AML-193 (cell line): ENCODE results near the gene COA3.

Experiments
- DNase-seq, 2 experiments: peaks; one replicate each; lab custom pipeline; 2025; lab: John Stamatoyannopoulos, UW

COA3 gene, protein sequence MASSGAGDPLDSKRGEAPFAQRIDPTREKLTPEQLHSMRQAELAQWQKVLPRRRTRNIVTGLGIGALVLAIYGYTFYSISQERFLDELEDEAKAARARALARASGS

DNA sequence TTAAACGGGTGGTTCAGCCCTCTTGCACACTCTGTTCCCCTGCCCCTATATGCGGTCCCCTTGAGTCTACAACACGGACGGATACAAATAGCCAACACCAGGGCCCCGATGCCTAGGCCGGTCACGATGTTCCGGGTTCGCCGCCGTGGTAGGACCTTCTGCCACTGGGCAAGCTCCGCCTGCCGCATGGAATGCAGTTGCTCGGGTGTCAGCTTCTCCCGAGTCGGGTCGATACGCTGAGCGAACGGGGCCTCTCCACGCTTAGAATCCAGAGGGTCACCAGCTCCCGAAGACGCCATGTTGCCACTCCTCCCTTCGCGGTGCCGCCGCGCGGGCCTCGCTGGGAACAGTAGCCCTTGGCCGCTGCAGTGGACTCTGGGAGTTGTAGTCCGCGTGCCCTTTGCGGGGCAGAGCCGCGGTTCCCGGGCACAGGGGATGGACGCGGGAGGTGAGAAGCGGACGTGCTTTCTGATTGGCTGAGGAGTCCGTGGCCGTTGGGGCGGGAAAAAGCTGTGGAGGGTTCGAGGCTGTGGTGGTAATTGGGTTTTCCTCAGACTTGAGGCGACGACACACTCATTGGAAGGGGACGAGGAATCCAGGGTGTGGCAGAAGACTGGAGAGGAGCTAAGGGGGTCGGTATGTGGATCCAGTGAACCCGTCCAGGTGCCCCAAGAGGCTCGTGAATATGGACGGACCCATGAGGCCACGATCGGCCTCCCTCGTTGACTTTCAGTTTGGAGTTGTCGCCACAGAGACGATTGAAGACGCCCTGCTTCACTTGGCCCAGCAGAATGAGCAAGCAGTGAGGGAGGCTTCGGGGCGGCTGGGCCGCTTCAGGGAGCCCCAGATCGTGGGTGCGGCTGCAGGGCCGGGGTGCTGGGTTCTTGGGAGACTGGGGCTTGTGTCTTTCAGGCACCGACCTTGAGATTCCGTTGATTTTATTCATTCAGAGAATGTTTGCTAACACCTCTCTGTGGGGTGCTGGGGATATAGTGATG, at the start of gene COA3, which contains the start of gene CNTD1:
TSS of gene COA3 (minus strand) at position 322 of the 998 bp plus-strand sequence. CDS start at position 299, 23 bp downstream.
TSS of gene CNTD1 (plus strand) at position 479 of the 998 bp plus-strand sequence. CDS start at position 686, 207 bp downstream.
- peak; percentile 83 to 87 for DNase-seq

DNA sequence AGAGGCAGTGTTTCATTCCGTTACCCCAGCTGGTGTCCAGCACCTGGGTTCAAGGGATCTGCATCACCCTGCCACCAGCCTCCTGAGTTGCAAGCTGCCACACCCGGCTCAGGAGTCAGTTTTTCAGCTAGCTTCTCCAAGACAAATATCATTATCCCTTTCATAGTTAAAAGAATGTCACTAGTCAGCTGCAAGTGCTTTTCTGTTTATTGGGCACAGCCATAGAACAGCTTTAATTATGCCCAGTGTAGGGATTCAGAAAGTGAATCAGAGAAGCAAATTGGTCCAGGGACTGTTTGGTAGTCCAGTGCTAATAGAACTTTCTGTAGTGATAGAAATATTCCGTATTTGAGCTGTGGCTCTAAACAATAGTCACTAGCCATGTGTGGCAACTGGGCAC, 49.6 kb upstream of the COA3 start:
- DNase-seq: no peak

- DNase-seq: no peak
These were observed 48.2 kb upstream of the COA3 start for GRCh38 chr17:42846594-42847280.

GRCh38 chr17:42845918-42846593, 47.6 kb upstream of the COA3 start:
- DNase-seq: no peak

GRCh38 chr17:42845556-42845917, 47.0 kb upstream of the COA3 start:
- DNase-seq: no peak

DNA sequence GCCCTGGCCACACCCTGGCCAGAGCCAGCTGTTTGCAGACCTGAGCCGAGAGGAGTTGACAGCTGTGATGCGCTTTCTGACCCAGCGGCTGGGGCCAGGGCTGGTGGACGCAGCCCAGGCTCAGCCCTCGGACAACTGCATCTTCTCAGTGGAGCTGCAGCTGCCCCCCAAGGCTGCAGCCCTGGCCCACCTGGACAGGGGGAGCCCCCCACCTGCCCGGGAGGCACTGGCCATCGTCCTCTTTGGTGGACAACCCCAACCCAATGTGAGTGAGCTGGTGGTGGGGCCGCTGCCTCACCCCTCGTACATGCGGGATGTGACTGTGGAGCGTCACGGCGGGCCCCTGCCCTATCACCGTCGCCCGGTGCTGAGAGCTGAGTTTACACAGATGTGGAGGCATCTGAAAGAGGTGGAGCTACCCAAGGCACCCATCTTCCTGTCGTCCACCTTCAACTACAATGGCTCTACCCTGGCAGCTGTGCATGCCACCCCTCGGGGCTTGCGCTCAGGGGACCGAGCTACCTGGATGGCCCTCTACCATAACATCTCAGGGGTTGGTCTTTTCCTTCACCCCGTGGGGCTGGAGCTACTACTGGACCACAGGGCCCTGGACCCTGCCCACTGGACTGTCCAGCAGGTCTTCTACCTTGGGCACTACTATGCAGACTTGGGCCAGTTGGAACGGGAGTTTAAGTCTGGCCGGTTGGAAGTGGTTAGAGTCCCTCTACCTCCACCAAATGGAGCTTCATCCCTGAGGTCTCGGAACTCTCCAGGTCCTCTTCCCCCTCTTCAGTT, 46.5 kb upstream of the COA3 start:
- DNase-seq: no peak

DNA sequence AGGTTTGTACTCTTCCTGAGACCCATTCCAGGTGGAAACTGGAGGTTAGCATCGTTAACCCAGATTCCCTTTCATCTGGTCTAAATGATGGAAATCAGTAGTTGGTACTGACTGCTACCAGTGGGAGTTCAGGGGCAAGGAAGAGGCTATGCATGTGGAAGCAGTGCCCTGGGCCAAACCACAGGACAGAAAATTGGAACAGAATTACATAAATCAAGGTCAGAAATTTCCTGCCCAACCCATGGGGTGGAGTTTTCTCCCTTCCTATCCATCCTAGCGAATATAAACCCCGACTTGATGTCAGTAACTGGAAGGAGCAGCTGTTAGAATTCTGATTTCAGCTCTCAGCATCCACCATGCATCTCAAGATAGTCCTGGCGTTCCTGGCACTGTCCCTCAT, 45.8 kb upstream of the COA3 start, which contains the start of gene AOC2:
TSS of gene AOC2 (plus strand) at position 310 of the 400 bp plus-strand sequence. CDS start at position 357, 47 bp downstream.
- no peak for DNase-seq

DNA sequence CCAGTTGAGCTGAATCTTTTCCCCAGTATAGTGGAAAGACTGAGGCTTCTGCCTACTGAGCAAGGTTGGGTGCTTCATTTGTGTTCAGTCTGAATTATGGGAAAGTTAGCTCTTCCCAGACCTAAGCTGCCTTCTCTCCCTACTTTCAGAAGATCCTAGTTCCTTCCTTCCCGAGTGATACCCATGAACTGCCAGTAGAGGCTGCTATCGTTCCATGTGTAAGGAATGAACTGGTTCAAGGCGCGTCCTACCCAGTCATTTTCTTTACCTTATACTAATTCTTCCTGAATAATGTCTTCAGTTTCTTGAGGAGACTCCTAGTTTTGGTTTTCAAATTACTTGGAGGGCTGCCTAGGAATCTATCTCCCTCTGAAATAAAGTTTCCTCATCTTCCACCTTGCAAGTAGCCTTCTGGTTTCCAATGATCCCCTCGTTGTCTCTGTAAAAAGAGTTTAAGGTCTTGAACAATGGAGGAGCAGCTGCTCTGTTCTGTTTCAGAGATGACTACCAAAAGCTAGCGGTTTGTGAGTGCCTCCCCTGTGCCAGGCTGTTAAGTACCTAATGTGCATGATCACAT, 44.9 kb upstream of the COA3 start:
- peak; percentile 49 to 73 for DNase-seq

GRCh38 chr17:42841975-42842685, 43.6 kb upstream of the COA3 start:
- no peak for DNase-seq

DNA sequence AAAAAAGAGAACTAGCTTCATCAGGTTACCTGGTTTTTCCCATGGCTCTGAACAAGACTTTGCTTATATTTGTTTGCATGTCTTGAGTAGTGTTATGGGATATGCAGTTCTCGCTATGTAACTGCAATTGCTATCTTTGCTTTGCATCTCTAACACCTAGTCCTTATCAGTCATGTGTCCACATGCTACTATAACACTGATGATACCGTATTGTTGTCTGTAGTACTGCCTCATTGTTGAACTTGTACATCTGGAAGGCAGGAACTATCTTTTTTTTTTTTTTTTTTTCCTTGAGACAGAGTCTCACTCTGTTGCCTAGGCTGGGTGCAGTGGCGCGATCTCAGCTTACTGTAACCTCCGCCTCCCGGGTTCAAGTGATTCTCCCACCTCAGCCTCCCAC, 37.2 kb upstream of the COA3 start:
- no peak for DNase-seq

GRCh38 chr17:42833767-42834422, 35.4 kb upstream of the COA3 start:
- DNase-seq: no peak

DNA sequence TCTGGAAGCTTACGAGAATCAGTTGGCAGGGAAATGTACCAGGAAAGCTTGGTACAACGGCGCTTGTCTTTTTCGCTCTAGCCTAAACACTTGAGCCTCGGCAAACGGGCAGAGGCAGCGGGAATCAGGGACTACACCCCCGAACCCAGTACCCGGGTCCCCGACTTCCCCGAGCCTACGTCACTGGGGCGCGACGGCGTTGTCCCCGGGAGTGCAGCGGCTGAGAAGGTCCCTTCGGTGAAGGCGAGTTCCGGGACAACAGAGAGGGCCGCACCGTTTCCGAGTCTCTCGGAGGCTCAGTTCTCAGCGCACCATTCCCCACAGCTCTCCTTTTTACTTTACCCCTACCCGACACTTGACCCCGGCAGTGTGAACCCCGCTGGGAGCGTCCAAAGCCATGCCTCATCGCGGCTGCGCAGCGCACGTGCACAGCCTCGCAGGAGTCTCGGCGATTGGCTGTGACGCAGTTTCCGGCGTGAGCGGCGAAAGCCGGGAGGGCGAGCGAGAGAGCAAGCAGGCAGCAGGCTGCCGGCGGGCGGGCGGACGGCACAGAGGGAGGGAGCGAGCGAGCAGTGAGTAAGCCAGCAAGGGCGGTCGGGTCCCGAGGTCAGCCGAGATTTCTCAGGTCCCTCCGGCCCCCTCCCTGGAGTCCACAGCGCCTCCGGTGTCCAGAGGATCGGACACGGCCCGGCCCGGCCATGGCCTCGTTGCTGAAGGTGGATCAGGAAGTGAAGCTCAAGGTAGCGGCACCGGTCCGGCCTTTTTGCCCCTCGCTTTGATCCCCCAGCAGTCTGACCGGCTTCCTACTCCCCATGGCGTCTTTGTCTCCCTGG, 34.6 kb upstream of the COA3 start, which contains the start of gene PSME3:
TSS of gene PSME3 (plus strand) at position 464 of the 833 bp plus-strand sequence. CDS start at position 699, 235 bp downstream.
- DNase-seq: peak; percentile 90 to 95

GRCh38 chr17:42832213-42832933, 33.9 kb upstream of the COA3 start:
- no peak for DNase-seq

DNA sequence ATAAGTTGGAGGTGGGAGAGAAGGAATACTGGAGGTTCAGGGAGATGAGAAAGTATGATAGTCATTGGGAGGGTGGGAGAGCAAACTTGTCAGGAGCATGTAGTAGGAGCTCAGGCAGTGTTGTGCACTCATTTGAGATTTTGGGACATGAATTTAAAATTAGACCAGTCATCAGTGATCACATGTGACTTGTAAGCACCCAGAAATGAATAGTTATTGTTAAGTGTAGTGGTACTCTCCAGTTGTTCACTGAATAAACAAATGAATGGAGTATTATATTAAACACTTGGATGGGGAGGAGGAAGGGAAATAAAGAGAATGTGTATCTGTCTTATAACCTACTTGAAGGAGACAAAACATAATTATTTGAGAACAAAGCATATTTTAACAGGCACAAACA, 32.5 kb upstream of the COA3 start:
- DNase-seq: no peak

- DNase-seq: no peak
These were observed 29.0 kb upstream of the COA3 start for GRCh38 chr17:42827472-42827871.

- no peak for DNase-seq
These were observed 22.7 kb upstream of the COA3 start for GRCh38 chr17:42821176-42821575.

DNA sequence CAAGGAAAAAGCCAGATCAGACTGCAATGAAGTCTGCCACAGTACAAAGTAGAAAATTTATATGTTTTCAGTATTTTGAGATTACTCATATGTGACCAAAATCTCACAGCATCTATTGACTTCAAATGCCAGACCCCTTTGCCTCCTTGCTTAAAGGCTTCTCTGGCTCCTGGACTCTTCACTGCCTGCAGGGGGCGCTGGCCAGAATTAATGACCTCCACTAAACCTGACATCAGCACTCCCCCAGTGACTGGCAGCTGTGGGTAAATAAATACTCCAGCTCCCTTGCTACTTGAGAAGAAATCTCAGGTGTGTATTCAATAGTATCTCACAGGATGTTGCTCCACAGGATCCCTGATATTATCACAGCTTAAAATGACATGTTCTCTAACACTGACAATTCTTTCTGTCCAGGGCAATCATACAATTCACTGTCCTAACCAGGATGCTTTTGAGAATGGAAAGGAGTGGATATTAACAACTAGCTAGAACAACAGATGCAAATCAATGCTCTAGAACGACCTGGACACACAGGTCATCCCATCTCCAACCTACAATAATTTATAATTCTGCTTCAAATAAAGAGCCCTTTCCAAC, 21.5 kb upstream of the COA3 start:
- peak; percentile 80 to 81 for DNase-seq
